Measurements from ENCODE around the gene ZBTB49. TPM values are rescaled to one million over a fixed set of nuclear protein-coding genes. Genes with fewer than 3 reads are reported as not detected.

ZBTB49 gene
- total and polyA plus RNA-seq, 2 of the 4 experiments (the other 2 are of a cell fraction): 3.2 to 4.8 TPM

- no peak overlapping the region for H3K18ac ChIP-seq (ENCODE audit: low read depth, low read length)
- no peak overlapping the region for H2BK120ac ChIP-seq (ENCODE audit: low read depth, low read length)
- H3K9me3 ChIP-seq (ENCODE audit: control insufficient read depth, insufficient read depth, low read length): no peaks in the 10 kb centered on the region
- no peak overlapping the region for H4K91ac ChIP-seq (ENCODE audit: insufficient read depth, low read depth, low read length)
- peak overlapping the region; percentile 48 for H2AFZ ChIP-seq (replicated peaks; ENCODE audit: low read length, poor library complexity)
- H2BK5ac ChIP-seq (ENCODE audit: low read depth, low read length, poor library complexity, severe bottlenecking): no peak overlapping the region
- intact Hi-C loops (cut with micrococcal nuclease) (no loop called here), in situ Hi-C loops (cut with MboI; ENCODE audit: low sequenced_read_pairs) (loop anchor here (5.0 kb wide), 1 partner anchor 87 kb away; no protein-coding TSS in a partner anchor), dilution Hi-C loops (cut with HindIII; ENCODE audit: low sequenced_read_pairs, unreplicated experiment) (no loop called here)
- H3K79me1 ChIP-seq (ENCODE audit: low read depth in 1 of 2, low read length in 2 of 2): no peaks in the 10 kb centered on the region
- H3K9me1 ChIP-seq (ENCODE audit: insufficient read depth, low read length): no peaks in the 10 kb centered on the region
- H2BK20ac ChIP-seq (ENCODE audit: low read depth, low read length): no peak overlapping the region
- peaks cover 35% of the 10 kb centered on the region for H3K27me3 ChIP-seq (ENCODE audit: control insufficient read depth, insufficient read depth, low read length)
- H2BK15ac ChIP-seq (ENCODE audit: low read depth, low read length): no peak overlapping the region
- no peak overlapping the region for H3K4ac ChIP-seq (ENCODE audit: low read depth, low read length)
- ATAC-seq (ENCODE audit: low read depth) (peak; percentile 48; the same call in 1 of the 2 replicates), DNase-seq (peak; percentile 13)
- H3K9ac ChIP-seq (ENCODE audit: low read depth, low read length): no peak overlapping the region
- H3K14ac ChIP-seq (replicated peaks; ENCODE audit: low read depth, low read length): no peak overlapping the region
- H3K36me3 ChIP-seq (ENCODE audit: control insufficient read depth, insufficient read depth, low read length): no peaks in the 10 kb centered on the region
- 38% methylated on average over 8 of the region's 21 CpGs; no CpG with 5 or more reads in 1 of the 2 experiments for WGBS, 2 experiments (ENCODE audit: extremely low coverage in 2 of 2, insufficient read length in 1 of 2)
- H3K4me2 ChIP-seq (ENCODE audit: low read depth, low read length): no peak overlapping the region
- H4K20me1 ChIP-seq (ENCODE audit: insufficient read depth, low read length): peaks cover 2% of the 10 kb centered on the region; the same call in 1 of the 2 replicates
- ChIA-PET POLR2A (ENCODE audit: unreplicated experiment) (no interaction called here), CTCF (no interaction called here)
- TF ChIP-seq RFX5 (IDR thresholded peaks at IDR 0.05; ENCODE audit: low read depth, low read length) (peak; percentile 58; the same call in 1 of the 2 replicates), ELK1 (IDR thresholded peaks at IDR 0.05; ENCODE audit: borderline replicate concordance, low read depth, low read length) (no peak)
- H3K27ac ChIP-seq (ENCODE audit: insufficient read depth, low read length): no peak overlapping the region
- no peak overlapping the region for H4K8ac ChIP-seq (ENCODE audit: low read depth in 2 of 2, low read length in 2 of 2)
- no peak overlapping the region for H4K5ac ChIP-seq (ENCODE audit: low read depth, low read length)
- no peaks in the 10 kb centered on the region for H3K4me1 ChIP-seq (ENCODE audit: control insufficient read depth, insufficient read depth, low read length)
- no TSS peak for BruUV-seq (replicated peaks)
- H3K4me3 ChIP-seq (ENCODE audit: insufficient read depth, low read depth, low read length): no peak overlapping the region
- no peak overlapping the region for H3K23ac ChIP-seq (ENCODE audit: low read depth, low read length)
- no peak overlapping the region for H3K56ac ChIP-seq (ENCODE audit: extremely low read depth, insufficient read depth, low read length)
- H2AK5ac ChIP-seq (ENCODE audit: low read depth, low read length): no peak overlapping the region
- no peak overlapping the region for H2AK9ac ChIP-seq (replicated peaks; ENCODE audit: low read depth, low read length, poor library complexity)
These were observed 49.5 kb downstream of the ZBTB49 start for GRCh38 chr4:4339504-4340085.

Measured in IMR-90 (cell line).